ENCODE data around the gene NOPCHAP1.

DNA sequence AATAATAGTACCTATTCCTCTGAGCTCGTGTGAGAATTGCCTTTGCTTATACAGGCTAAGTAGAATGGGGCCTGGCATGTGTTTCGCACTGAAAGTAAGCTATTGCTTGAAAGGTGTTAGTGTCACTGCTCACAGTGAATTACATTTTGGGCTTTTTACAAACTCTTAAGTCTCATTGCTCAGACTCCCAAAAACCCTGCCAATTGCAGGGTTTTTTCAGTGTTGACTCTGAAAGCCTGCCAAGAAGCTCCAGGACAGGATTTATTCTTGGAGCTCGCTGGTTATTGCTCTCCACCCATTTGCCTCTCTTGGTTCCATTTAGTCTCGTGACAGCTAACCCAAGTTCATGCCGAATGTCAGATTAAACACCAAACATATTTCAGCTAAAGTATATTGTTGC is 39.8 kb downstream of the NOPCHAP1 start:
- no peak for TF ChIP-seq CTCF (IDR thresholded peaks at IDR 0.05)
- TF ChIP-seq POLR2A (IDR thresholded peaks at IDR 0.05), result no peak

All from upper lobe of left lung (tissue), 4 donors.